Upper lobe of left lung (tissue), 4 donors: ENCODE data around the gene CST7.

ENCODE experiments used
- POLR2A ChIP-seq, 4 donors: fragments of 450-650 bp; IDR thresholded peaks; one replicate each; pipeline ENCODE4 v1.5.1; 2016 to 2017; ENCODE audit warnings: antibody characterized with exemption in 4 of 4, mild to moderate bottlenecking in 2 of 4
- POLR2AphosphoS5 ChIP-seq, 2 donors: sonication (generic); formaldehyde crosslinking; IDR thresholded peaks; one replicate each; pipeline ENCODE4 v1.5.1; 2017; ENCODE audit warnings: antibody characterized with exemption in 2 of 2
- TF ChIP-seq, protein P1 (sequence below), 6 experiments: fragments of 450-650 bp in 4 of 6; fragments of 200-600 bp in 2 of 6; sonication (generic) in 2 of 6; IDR thresholded peaks; one replicate each; pipeline ENCODE4 v1.5.1; 2016 to 2019; ENCODE audit warnings: antibody characterized with exemption in 6 of 6

DNA sequence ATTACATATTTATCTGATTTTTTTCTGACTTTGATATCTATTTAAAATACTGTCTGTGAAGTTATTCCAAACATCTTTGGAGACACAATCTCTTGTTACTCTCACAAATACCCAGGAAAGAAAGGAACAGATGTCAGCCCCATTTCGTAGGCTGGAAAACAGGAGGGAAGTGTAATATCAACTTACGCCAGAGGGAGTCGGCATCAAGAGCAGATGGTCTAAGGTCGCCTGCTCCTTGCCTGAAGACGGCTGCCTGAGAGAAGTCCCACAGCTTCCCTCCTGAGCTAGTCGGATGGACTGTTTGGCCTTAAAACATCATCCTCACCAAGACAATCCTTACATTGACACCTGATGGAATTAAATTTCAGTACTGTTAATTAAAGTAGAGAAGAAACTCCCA is 13.4 kb downstream of the CST7 start:
- TF ChIP-seq, protein P1, sequence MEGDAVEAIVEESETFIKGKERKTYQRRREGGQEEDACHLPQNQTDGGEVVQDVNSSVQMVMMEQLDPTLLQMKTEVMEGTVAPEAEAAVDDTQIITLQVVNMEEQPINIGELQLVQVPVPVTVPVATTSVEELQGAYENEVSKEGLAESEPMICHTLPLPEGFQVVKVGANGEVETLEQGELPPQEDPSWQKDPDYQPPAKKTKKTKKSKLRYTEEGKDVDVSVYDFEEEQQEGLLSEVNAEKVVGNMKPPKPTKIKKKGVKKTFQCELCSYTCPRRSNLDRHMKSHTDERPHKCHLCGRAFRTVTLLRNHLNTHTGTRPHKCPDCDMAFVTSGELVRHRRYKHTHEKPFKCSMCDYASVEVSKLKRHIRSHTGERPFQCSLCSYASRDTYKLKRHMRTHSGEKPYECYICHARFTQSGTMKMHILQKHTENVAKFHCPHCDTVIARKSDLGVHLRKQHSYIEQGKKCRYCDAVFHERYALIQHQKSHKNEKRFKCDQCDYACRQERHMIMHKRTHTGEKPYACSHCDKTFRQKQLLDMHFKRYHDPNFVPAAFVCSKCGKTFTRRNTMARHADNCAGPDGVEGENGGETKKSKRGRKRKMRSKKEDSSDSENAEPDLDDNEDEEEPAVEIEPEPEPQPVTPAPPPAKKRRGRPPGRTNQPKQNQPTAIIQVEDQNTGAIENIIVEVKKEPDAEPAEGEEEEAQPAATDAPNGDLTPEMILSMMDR (IDR thresholded peaks at IDR 0.05) = no peak
- TF ChIP-seq POLR2A (IDR thresholded peaks at IDR 0.05) (no peak), POLR2AphosphoS5 (IDR thresholded peaks at IDR 0.05) (no peak)
